Peyer's patch (tissue), 4 donors: ENCODE measurements around the gene SLC16A11.

Source experiments
- CTCF ChIP-seq, 6 experiments: fragments of 450-650 bp in 4 of 6; fragments of 200-600 bp in 2 of 6; sonication (generic) in 1 of 6; IDR thresholded peaks; one replicate each; pipeline ENCODE4 v1.5.1; 2017 to 2019; ENCODE audit warnings: antibody characterized with exemption in 6 of 6, mild to moderate bottlenecking in 3 of 6, moderate library complexity in 1 of 6
- POLR2A ChIP-seq, 2 donors: fragments of 450-650 bp; IDR thresholded peaks; one replicate each; pipeline ENCODE4 v1.5.1; 2017; ENCODE audit warnings: antibody characterized with exemption in 2 of 2, mild to moderate bottlenecking in 2 of 2, moderate library complexity in 2 of 2

DNA sequence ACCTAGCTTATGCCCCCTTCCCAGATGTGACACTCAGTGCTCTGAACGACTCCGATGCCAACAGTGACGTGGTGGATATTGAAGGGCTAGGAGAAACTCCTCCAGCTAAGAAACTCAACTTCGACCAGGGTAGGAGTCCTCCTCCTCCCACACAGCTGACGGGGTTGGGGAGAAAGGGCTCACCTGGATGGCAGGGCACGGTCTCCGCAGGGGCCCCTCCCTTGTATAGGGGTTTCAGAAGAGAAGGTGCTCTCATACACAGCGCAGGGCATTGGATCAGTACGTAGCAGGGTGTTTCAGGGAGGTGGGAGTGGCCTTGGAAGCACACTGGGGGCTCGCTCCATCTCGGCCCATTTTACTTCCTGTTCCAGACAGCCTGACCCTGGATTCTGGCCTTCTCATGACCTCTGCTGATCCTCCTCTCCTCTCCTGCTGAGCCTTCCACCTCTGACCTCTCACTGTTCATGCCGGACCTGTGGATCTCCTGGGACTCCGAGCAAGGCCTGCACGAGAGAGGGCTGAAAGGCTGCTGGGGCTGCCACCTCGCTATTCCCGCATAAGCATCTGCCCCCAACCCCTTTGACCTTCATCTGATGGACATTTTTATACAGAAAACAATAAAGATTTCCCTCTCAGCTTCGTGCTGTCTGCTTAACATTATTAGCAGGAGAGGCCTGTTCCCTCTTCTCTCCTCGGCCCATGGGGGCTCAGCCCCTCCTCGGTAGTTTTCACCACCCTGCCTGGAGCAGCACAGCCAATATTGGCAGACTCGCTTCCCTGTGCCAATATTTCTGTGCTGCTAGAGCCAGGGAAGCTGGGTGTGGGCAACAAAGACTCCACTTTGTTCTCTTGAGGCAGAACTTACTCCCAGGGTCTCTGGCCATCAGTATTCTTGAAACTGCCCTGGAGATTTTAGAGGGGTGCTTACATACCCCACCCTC lies 26.7 kb downstream of the SLC16A11 start:
- TF ChIP-seq CTCF (IDR thresholded peaks at IDR 0.05) (no peak), POLR2A (IDR thresholded peaks at IDR 0.05) (no peak)
